Heart left ventricle (tissue), 13 donors: ENCODE data around the gene MAST4.

ENCODE experiments used
- CTCF ChIP-seq, 12 donors: fragments of 200-600 bp; sonication (generic) in 4 of 12; IDR thresholded peaks; one replicate each; pipeline versions ENCODE4 v1.5.0 to v1.8.0; 2018 to 2022; ENCODE audit warnings: antibody characterized with exemption in 12 of 12, mild to moderate bottlenecking in 5 of 12
- POLR2A ChIP-seq, 2 donors: fragments of 450-650 bp; IDR thresholded peaks; one replicate each; pipeline ENCODE4 v1.6.1; 2017; ENCODE audit warnings: antibody characterized with exemption in 2 of 2, mild to moderate bottlenecking in 2 of 2, moderate library complexity in 2 of 2
- donor health status: ischemic (EF 13 %, LVEDD 7.1; RV severe dilation, severe dysfunction).
- donor health status: DM: no; HTN: yes; CAD: no.
- donor health status: DM: no; HTN: no; CAD: no.
- donor health status: ischemic (EF 25% LVEDD 6.9; RV normal size, moderate dysfunction).
- donor health status: ischemic (EF 25% LVEDD 5.7; RV mildly dilated, moderate dysfunction).
- donor health status: ischemic (EF 35%, LVEDD 5.7; RV mildly dilated, moderate dysfunction).
- donor health status: nonischemic (EF 11% LVEDD 7.7; RV severe dilation, severe dysfunction).
- donor health status: DM: yes; HTN: yes; CAD: no.
- donor health status: PGD.
- donor health status: ischemic (EF 29% LVEDD 5.4; RV normal size, mild dysfunction).
- donor health status: nonischemic (EF 23%, LVEDD 6.1; RV moderate dilation, normal function).

DNA sequence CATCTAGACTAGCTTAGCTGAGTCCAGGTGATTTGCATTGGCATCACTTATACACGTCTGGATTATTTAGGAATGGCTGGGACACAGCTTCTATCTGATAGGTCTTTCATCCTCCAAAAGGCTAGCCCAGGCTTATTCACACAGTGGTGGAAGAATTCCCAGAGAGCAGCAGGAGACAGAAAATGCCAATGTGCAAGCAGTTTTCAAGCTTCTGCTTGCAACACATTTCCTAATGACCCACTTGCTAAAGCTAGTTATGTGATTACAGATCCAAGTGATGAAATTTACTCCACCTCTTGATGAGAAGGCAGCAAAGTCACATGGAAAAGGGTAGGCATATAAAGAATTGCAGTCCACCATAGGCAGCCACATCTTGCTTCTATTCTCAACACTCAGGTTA is 44.2 kb upstream of the MAST4 start:
- TF ChIP-seq CTCF (IDR thresholded peaks at IDR 0.05) (no peak), POLR2A (IDR thresholded peaks at IDR 0.05) (no peak)
